ENCODE results near the gene DVL1.

Gene DVL1

GRCh38 chr1:1305300-1306069 lies 43.7 kb downstream of the DVL1 start:
- DNase-seq (ENCODE audit: extremely low read depth, insufficient read length): peak; percentile 84
- TF ChIP-seq CTCF (IDR thresholded peaks at IDR 0.05; ENCODE audit: insufficient read depth, low read length, poor library complexity, severe bottlenecking): peak; percentile 31
- peak overlapping the region; percentile 84 for H3K4me3 ChIP-seq (replicated peaks; ENCODE audit: low read depth, low read length)
- no peaks in the 10 kb centered on the region for H3K27me3 ChIP-seq (replicated peaks; ENCODE audit: control insufficient read depth, insufficient read depth, low read length)
- peaks cover 3% of the 10 kb centered on the region for H3K36me3 ChIP-seq (ENCODE audit: control insufficient read depth, insufficient read depth, low read length)

DNA sequence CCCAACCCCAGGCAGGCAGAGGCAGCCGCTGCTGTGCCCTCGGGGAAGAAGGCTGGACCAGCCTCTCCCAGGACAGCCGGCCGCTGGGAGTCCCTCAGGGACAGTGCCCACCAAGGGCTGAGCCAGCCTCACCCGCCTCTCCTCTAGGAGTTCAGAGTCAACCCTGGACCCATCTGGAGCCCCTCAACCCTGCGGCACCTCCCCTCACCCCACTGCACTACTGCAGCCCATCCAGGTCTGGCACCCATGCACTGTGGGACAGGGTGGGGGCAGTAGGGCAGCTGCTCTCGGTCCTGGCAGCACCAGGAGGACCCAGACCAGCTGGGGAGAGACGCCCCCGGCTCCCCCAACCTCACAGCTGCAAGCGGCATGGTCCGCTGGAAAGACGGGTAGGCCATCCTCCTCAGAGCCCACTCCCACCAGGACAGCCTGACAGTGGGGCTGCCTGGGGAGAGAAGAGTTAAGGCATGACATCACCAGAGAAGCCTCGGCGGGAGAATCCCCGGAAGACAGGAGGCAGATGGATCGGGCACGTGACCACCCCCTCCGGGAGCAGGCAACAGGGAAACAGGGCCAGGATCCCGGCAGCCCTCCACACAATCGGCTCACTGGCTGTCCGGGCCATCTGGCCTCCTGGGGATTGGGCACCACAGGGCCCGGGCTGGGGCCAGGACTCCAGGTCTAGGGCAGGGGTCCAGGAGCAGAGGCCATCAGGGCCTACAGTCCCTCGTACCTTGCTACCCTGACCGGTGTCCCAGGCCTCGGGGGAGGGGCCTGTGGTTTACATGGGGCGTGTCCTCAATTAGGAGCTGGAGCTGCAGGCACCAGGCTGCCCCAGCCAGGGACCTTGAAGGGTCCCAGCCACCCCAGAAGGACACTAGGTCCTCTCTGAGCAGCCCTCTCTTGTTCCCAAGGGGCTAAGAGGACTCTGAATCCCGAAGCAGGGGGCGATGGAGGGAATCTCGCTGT lies 44.6 kb downstream of the DVL1 start:
- peak overlapping the region; percentile 84; the same call in 1 of the 2 replicates for H3K4me3 ChIP-seq (replicated peaks; ENCODE audit: low read depth, low read length)
- no peaks in the 10 kb centered on the region for H3K36me3 ChIP-seq (ENCODE audit: control insufficient read depth, insufficient read depth, low read length)
- no peaks in the 10 kb centered on the region for H3K27me3 ChIP-seq (replicated peaks; ENCODE audit: control insufficient read depth, insufficient read depth, low read length)
- no peak for TF ChIP-seq CTCF (IDR thresholded peaks at IDR 0.05; ENCODE audit: insufficient read depth, low read length, poor library complexity, severe bottlenecking)
- no peak for DNase-seq (ENCODE audit: extremely low read depth, insufficient read length)

- Histone ChIP-seq H3K4me3 (replicated peaks; ENCODE audit: low read depth, low read length) (no peak overlapping the region), H3K27me3 (replicated peaks; ENCODE audit: control insufficient read depth, insufficient read depth, low read length) (no peaks in the 10 kb centered on the region), H3K36me3 (ENCODE audit: control insufficient read depth, insufficient read depth, low read length) (no peaks in the 10 kb centered on the region)
- TF ChIP-seq CTCF (IDR thresholded peaks at IDR 0.05; ENCODE audit: insufficient read depth, low read length, poor library complexity, severe bottlenecking): no peak
- no peak for DNase-seq (ENCODE audit: extremely low read depth, insufficient read length)
Measured at GRCh38 chr1:1303736-1304135, 45.5 kb downstream of the DVL1 start.

DNA sequence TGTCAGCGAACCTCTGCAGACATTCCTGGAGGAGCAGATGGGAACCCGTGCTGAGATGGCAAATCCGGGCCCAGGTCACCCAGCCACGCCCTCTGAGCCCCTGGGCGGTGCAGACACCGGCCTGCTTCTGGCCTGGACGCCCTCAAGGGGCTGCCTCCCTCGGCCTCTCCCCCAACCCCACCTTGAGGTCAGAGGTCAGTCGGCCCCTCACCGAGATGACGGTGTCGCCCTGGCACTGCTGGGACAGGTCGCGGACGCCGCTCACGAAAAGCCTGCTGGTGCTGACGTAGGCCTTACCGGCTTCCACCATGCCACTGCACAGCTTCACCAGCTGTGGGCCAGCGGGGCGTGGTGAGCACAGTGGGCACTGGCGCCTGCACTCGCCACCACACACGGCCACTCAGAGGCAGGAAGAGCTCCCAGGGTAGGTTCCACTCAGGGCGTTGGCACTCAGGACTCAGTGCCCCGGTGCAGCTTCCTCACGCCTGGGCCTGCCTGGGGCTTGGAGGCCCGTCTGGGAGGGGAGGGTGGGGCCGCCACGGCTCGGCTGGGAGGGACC lies 46.2 kb downstream of the DVL1 start:
- Histone ChIP-seq H3K27me3 (replicated peaks; ENCODE audit: control insufficient read depth, insufficient read depth, low read length) (no peaks in the 10 kb centered on the region), H3K4me3 (replicated peaks; ENCODE audit: low read depth, low read length) (no peak overlapping the region), H3K36me3 (ENCODE audit: control insufficient read depth, insufficient read depth, low read length) (no peaks in the 10 kb centered on the region)
- no peak for DNase-seq (ENCODE audit: extremely low read depth, insufficient read length)
- TF ChIP-seq CTCF (IDR thresholded peaks at IDR 0.05; ENCODE audit: insufficient read depth, low read length, poor library complexity, severe bottlenecking): no peak

GRCh38 chr1:1302006-1302430 lies 47.2 kb downstream of the DVL1 start:
- no peak for DNase-seq (ENCODE audit: extremely low read depth, insufficient read length)
- Histone ChIP-seq H3K27me3 (replicated peaks; ENCODE audit: control insufficient read depth, insufficient read depth, low read length) (no peaks in the 10 kb centered on the region), H3K36me3 (ENCODE audit: control insufficient read depth, insufficient read depth, low read length) (no peaks in the 10 kb centered on the region), H3K4me3 (replicated peaks; ENCODE audit: low read depth, low read length) (no peak overlapping the region)
- peak; percentile 65 for TF ChIP-seq CTCF (IDR thresholded peaks at IDR 0.05; ENCODE audit: insufficient read depth, low read length, poor library complexity, severe bottlenecking)
